Fibroblast of villous mesenchyme (primary cell): Measurements from ENCODE around the gene PRKN. TPM values are rescaled to one million over a fixed set of nuclear protein-coding genes. Genes with fewer than 3 reads are reported as not detected.
"Not testable (repeated sequence)": the region's sequence is repeated elsewhere in the genome, so short reads cannot be mapped to it uniquely, and the experiment has no call there.

Experiments
- DNase-seq: peaks from one replicate; pipeline ENCODE4 v3.0.0-alpha.2; 2010; ENCODE audit warnings: low read depth
- H3K4me3 ChIP-seq: 2 replicates; pipeline ENCODE4 v1.5.1; 2011; ENCODE audit warnings: low read depth, mild to moderate bottlenecking, low read length
- total RNA-seq: library from RNA; depleted of rRNA; stranded (reverse); fragments of >200 nt; gene quantifications from 2 replicates; pipeline ENCODE4 v1.2.3, GENCODE V29; 2012
- TF ChIP-seq, protein P1 (sequence below): IDR thresholded peaks from 2 replicates; pipeline ENCODE4 v1.5.1; 2012; ENCODE audit warnings: low read depth, mild to moderate bottlenecking, low read length; ENCODE audit not compliant: insufficient read depth

PRKN gene
- total RNA-seq, 1 donor, result 2.2 TPM

DNA sequence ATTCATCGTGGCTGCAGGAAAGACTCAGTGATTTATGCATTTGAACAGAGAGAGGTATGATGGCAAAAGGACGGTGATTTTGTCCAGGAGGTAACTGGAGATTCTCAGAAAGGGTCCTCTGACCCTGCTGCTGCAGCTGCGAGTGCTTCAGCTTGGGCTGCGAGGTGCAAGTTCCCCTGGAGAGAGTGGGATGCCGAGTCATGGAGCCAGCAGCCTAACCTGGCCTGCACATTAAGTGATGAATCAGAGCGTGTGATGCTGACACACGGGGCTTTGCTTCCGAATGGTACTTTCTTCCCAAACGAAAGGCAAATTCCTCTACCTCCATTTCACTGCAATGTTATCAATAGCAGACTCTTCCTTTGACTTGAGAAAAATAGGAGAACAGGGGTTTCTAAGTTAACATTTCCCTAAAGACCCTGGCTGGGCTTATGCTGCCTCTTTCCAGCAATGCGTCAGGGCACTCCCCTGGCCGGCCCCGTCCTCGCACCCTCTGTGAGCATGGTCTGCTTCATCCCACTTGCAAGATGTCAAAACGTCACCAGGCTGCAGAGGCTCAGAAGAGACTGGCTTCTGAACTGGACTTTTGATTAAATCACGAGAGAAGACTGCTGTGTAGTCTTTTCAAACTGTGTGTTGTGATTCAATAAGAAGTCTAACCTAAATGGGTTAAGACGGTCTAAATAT, 825.7 kb downstream of the PRKN start:
- TF ChIP-seq, protein P1, sequence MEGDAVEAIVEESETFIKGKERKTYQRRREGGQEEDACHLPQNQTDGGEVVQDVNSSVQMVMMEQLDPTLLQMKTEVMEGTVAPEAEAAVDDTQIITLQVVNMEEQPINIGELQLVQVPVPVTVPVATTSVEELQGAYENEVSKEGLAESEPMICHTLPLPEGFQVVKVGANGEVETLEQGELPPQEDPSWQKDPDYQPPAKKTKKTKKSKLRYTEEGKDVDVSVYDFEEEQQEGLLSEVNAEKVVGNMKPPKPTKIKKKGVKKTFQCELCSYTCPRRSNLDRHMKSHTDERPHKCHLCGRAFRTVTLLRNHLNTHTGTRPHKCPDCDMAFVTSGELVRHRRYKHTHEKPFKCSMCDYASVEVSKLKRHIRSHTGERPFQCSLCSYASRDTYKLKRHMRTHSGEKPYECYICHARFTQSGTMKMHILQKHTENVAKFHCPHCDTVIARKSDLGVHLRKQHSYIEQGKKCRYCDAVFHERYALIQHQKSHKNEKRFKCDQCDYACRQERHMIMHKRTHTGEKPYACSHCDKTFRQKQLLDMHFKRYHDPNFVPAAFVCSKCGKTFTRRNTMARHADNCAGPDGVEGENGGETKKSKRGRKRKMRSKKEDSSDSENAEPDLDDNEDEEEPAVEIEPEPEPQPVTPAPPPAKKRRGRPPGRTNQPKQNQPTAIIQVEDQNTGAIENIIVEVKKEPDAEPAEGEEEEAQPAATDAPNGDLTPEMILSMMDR, result no peak
- H3K4me3 ChIP-seq, result no peak overlapping the region
- no peak for DNase-seq

- TF ChIP-seq, protein P1, result no peak
- DNase-seq, result no peak
- no peak overlapping the region for H3K4me3 ChIP-seq
Measured at GRCh38 chr6:161894436-161894835, 833.1 kb downstream of the PRKN start.

- TF ChIP-seq, protein P1, result no peak
- DNase-seq, result no peak
- H3K4me3 ChIP-seq, result no peak overlapping the region
Measured at GRCh38 chr6:161891542-161891941, 836.0 kb downstream of the PRKN start.

DNA sequence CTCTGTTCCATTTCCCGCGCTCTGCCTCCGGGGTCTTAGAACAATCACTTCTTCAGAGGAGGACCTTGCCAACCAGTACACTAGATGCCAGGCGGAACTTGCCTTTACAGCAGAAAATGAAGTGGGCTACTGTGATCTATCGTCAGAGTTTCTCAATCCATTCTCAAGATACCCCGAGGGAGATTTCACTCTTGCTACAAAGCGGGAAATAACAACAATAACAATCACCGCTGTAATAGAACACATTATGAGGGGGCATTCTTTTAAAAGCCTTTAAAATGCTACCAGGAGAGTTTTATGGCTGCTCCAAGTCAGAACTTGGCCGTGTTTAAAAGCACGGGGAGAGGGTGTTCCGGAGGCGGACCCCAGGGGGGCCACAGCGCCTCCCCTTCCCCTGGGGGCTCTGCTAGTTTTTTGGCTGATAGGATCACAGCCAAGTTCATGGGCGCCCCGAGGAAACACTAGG, 836.7 kb downstream of the PRKN start:
- TF ChIP-seq, protein P1, result no peak
- DNase-seq, result peak; percentile 1
- no peak overlapping the region for H3K4me3 ChIP-seq

DNA sequence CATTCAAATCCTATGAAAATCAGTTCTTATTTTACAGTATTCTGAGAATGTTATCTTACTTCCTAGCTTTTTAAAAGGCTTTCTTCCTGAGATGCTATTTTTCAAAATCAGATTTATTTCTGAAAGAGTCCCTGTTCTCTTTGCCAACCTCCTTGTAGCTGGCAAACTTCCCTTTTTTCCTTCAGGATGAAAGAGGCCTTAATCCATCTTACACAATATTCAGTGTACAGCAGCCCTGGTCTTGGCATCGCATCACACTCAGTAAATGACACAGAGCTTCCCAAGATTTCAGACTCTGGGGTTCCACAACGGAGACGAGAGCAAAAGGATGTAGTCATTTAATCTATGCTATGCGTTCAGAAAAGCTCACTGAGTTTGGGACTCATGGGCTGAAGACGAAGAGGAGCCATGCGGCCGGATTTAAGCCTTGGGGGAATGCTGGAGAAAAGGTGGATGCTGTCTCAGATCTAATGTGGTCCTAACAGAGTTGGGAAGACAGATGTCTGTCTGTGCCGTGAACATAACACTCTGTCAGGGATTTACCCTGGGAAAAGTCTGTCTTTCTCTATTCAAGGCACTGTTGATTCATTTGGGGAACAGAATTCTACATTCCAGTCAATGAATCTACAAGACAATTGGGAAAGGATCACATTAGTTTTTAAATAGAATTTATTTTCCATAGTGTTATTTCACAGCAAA, 837.3 kb downstream of the PRKN start:
- TF ChIP-seq, protein P1, result no peak
- no peak overlapping the region for H3K4me3 ChIP-seq
- DNase-seq, result no peak

GRCh38 chr6:161889324-161889723, 838.2 kb downstream of the PRKN start:
- DNase-seq, result no peak
- TF ChIP-seq, protein P1, result no peak
- H3K4me3 ChIP-seq, result no peak overlapping the region

GRCh38 chr6:161886545-161886944, 841.0 kb downstream of the PRKN start:
- H3K4me3 ChIP-seq, DNase-seq: not testable (repeated sequence)
